HG02870 (cell line): ENCODE data around the gene OR2G6.
"Not testable (repeated sequence)": the region's sequence is repeated elsewhere in the genome, so short reads cannot be mapped to it uniquely, and the experiment has no call there.

Experiments used
- ATAC-seq: cut with Tn5 transposase; IDR thresholded peaks from one replicate; pipeline ENCODE4 v1.9.1; 2021; ENCODE audit warnings: mild to moderate bottlenecking, moderate library complexity; ENCODE audit not compliant: unreplicated experiment

The OR2G6 gene

DNA sequence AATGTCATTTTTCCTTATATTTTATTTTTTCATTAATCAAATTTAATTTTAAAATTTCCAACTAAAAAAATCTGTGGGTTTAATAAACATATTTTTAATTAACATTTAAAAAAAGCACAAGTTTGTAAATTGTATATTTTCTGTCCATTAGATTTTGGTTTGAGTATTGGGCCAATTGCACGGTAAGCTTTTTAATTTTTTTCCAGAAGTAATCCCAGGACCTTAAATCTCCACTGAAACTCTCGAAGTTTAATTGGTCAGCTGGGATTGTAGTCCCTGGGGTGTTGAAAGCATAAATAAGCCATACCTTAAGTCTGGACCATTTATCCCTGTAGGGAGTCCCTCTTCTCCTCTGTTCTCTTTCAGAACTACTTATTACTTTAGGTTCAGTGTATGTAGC, at the start of gene OR2G6:
OR2G6 (plus strand) TSS at position 301 of the 400 bp plus-strand sequence. CDS start 13,574 bp downstream, outside the sequence.
- ATAC-seq, result not testable (repeated sequence)

DNA sequence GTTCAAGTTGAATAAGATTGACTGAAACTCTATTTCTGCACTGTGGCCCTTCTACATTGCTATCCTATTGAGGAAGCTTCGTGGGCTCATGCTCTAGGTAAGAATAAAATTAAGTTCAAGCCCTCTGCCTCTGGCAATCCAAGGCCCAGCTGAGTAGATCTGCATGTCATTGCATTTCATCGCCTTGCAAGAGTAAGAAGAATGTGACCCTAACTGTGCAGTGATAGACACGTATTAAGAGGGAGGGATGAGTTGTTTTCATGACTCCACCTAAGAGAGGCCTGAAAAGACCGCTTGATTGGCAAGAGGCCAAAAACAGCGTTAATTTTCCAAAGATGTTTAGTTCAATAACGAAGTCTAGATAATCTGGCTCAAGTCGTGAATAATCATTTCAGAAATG, 48.8 kb upstream of the OR2G6 start:
- ATAC-seq, result not testable (repeated sequence)

DNA sequence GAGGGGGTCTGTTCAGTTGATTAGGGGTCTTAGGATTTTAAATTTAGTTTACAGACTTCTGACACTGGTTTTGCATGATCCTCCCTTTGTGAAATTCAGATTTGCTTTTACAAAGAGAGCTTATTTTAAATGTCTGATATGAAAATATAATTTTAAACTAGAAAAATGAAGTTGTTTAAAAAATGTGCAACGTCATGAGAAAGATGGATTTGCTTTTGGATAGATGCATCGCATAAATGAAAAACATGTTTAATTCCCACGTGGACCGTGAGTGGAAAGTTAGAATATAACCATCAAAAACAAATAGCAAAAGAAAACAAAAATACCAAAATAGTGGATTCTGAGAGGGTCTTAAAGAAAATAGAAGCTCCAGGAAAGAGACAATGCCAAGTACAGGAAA, 36.7 kb upstream of the OR2G6 start:
- ATAC-seq, result no peak

DNA sequence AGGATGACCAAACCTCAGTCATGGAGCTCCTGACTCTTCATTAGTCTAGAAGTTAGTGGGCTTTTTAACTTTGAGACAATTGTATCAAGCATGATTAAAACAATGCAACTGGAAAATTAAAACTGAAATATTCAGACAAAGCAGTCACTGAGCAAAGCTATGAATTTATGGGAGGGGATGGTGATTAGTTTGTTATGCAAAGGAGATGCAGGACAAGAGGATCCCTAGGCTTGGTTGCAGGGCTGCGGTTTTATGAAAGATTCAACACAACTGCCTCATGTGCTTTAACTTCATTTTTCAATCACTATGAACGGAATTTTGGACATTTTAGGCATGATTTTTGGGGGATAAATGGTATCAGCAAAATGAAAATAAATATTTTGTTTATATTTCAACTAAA, 35.8 kb upstream of the OR2G6 start:
- not testable (repeated sequence) for ATAC-seq

DNA sequence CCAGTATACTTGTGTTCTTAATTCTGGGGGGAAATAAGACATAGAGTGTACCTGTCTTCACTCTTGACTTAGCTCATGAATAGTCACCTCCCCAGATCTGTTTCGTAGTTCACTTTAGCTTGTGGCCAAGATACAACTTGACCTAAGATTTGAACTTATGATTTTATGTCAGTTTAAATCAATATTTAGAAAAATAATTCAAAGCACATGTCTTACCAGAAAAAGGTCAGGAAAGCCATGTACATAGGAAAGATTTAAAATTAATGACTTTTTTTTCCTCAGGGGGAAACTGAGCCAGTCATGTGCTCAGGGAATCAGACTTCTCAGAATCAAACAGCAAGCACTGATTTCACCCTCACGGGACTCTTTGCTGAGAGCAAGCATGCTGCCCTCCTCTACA, 34.8 kb upstream of the OR2G6 start, which contains the start of gene OR2T3:
OR2T3 (plus strand) TSS at position 301 of the 400 bp plus-strand sequence; CDS start at position 301, 0 bp downstream.
- ATAC-seq, result not testable (repeated sequence)

DNA sequence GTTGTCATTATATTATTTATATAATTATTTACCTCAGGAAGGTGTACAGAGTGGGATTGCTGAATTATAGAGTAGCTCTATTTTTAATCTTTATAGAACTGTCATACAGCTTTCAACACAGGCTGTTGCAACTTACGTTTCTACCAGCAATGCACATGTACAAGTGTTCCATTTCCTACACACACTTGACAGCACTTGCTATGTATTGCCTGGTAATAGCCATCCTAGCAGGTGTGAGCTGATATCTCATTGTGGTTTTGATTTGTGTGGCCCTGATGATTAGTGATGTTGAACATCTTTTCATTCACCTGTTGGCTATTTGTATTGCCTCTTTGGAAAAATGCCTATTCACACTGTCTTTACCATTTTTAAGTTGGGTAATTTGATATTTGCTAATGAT, 32.2 kb upstream of the OR2G6 start:
- ATAC-seq, result peak; percentile 64

DNA sequence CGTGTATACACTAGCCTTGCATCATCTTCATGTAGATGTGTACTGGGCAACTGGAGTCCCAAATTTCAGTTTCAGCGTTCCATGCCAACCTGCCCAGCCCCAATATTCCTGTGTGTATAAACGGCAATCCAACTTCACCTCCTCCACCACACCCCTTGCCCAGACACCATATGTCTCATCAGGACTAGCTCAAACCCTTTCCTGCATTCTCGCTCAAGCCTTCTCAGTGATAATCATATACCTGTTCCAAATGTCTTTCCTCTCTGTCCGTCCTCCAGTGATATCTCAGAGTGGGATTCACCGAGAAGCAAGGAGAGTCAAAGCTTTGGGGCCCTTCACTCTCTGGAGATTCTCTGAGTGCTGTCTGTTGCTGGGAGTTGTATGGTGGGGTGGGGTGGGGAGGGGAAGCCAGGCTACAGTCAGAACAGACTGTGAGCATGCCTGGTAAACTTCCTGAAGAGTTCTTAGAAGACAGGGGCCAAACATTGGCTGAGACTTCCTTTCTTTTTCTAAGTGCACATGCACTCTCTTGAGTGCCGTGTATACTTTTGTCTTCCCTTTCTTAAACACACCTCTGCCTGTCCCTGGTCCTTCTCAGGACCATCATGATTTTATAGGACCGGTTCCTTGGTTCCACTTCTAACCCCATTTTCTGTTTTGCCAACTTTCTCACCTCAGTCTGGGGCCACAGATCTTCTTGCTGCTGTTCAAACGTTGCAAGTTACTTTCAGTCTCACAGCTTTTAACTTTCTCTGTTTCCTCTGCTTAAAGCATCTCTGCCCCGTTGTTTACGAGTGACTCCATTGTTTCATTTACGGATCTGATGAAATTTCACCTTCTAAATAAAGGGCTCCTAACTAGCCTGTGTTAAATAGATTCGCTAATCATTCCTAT, 25.9 kb upstream of the OR2G6 start:
- ATAC-seq, result peak; percentile 78

DNA sequence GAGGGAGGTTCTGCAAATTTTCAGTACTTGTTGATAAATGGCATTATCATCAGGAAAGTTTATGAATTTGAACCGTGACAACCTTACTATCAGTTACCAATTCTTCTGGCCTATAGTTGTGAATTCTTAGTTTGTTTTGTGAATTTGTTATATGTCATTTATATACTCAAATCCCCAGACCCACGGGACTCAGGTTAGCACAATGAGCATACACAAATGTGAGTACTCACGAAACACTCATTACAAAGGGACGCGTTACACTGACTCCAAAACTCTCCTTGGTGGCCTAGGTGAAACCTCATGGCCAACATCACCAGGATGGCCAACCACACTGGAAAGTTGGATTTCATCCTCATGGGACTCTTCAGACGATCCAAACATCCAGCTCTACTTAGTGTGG, 19.6 kb upstream of the OR2G6 start, which contains the start of gene OR2T5:
OR2T5 (plus strand) TSS at position 301 of the 400 bp plus-strand sequence; CDS start at position 301, 0 bp downstream.
- ATAC-seq, result not testable (repeated sequence)

DNA sequence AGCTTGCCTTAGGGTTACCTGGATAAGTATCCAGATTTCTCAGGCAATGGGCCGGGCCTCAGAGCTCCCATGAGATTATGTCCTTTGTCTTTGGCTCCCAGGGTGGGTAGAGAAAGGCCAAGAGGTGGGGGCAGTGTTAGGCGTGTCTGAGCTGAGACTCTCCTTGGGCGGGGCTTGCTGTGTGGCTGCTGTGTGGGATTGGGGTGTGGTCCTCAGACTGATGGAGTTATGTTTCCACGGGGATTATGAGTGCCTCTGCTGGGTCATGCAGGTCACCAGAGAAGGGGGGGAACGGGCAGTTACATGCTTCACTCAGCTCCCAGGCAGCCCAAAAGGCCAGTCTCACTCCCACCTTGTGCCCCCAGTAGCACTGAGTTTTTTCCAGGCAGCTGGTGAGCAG, 11.2 kb upstream of the OR2G6 start:
- not testable (repeated sequence) for ATAC-seq

DNA sequence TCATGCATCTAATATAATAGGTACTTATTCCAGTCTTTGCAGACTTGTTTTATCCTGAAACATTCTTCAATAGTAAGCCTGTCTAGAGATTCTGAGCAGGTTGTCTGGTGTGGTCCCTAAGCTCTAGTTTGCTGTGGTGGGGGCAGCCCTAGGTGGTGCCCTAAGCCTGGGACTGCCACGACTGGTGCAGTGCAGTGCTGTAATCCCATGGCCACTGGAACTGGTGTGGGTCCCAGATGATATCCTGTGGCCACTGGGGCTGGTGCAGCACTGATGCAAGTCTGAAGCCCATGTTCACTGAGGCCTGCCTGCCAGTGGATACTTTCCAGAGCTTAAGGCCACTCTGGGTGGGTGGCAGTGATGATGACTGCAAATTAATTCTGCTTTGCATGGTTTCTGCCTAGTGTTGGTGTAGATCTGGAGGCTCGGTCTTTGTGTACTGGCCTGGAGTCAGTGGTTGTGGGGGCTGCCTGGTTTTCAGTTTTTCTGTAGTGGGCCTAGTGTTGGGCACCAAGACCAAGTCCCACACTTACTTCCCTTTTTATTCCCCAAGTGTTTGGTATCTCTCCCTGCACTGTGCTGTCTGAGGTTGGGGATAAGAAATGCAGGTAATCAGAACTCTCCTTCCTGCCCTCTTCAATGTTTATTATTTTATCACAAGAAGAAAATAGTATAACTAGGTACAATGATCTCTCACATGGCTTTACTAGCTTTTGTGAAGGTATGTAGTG, 7.4 kb upstream of the OR2G6 start:
- ATAC-seq, result not testable (repeated sequence)

DNA sequence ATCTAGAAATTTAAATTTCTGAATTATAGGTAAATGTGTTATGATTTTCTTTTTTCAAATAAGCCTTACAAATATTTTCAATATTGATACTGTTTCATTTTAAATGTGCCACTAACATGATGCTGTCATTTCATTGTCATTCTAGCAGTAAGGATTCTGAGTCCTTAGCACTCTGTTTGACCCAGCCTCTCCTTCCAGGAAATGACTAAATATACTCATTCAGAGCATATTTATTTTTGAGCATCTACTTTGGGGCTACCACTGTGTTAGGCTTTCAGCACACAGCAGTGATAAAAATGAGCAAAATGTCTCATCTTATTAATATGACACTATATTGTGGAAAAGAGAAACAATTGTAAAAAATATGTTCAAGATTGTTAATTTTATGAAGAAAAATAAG, 2.3 kb downstream of the OR2G6 start:
- not testable (repeated sequence) for ATAC-seq

DNA sequence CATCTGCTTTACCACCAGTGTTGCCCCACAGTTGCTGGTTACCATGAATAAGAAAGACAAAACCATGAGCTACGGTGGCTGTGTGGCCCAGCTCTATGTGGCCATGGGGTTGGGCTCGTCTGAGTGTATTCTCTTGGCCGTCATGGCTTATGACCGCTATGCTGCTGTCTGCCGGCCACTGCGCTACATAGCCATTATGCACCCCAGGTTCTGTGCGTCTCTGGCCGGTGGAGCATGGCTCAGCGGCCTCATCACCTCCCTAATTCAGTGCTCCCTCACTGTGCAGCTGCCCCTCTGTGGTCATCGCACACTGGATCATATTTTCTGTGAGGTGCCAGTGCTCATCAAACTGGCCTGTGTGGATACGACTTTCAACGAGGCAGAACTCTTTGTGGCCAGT, 14.0 kb downstream of the OR2G6 start:
- ATAC-seq, result no peak

DNA sequence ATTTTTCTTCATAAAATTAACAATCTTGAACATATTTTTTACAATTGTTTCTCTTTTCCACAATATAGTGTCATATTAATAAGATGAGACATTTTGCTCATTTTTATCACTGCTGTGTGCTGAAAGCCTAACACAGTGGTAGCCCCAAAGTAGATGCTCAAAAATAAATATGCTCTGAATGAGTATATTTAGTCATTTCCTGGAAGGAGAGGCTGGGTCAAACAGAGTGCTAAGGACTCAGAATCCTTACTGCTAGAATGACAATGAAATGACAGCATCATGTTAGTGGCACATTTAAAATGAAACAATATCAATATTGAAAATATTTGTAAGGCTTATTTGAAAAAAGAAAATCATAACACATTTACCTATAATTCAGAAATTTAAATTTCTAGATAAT, 29.6 kb downstream of the OR2G6 start:
- ATAC-seq, result not testable (repeated sequence)

DNA sequence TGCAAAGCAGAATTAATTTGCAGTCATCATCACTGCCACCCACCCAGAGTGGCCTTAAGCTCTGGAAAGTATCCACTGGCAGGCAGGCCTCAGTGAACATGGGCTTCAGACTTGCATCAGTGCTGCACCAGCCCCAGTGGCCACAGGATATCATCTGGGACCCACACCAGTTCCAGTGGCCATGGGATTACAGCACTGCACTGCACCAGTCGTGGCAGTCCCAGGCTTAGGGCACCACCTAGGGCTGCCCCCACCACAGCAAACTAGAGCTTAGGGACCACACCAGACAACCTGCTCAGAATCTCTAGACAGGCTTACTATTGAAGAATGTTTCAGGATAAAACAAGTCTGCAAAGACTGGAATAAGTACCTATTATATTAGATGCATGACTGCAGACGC, 39.5 kb downstream of the OR2G6 start:
- not testable (repeated sequence) for ATAC-seq

DNA sequence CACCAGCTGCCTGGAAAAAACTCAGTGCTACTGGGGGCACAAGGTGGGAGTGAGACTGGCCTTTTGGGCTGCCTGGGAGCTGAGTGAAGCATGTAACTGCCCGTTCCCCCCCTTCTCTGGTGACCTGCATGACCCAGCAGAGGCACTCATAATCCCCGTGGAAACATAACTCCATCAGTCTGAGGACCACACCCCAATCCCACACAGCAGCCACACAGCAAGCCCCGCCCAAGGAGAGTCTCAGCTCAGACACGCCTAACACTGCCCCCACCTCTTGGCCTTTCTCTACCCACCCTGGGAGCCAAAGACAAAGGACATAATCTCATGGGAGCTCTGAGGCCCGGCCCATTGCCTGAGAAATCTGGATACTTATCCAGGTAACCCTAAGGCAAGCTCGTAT, 43.2 kb downstream of the OR2G6 start:
- not testable (repeated sequence) for ATAC-seq

DNA sequence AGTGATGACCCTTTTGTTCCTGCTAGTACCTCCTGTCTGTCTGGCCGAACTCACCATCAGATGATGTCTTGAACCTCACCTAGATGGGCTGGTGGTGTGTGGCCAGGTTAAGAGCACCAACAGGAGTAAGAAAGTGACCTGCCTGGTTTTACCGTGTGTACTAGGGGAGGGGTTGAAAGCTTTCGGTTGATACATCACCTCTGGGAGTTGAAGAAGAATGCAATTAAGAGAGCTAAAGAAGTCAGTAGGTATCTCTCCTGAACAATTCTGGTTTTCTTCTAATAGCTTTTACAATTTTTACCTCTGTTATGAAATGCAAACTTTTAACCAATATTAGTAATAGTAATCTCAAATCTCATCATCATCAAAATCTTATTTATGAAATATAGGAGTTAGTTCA, 54.8 kb downstream of the OR2G6 start, which contains the start of gene OR2T29:
OR2T29 (minus strand) TSS at position 101 of the 400 bp plus-strand sequence. CDS start 3,281 bp downstream, outside the sequence.
- not testable (repeated sequence) for ATAC-seq

DNA sequence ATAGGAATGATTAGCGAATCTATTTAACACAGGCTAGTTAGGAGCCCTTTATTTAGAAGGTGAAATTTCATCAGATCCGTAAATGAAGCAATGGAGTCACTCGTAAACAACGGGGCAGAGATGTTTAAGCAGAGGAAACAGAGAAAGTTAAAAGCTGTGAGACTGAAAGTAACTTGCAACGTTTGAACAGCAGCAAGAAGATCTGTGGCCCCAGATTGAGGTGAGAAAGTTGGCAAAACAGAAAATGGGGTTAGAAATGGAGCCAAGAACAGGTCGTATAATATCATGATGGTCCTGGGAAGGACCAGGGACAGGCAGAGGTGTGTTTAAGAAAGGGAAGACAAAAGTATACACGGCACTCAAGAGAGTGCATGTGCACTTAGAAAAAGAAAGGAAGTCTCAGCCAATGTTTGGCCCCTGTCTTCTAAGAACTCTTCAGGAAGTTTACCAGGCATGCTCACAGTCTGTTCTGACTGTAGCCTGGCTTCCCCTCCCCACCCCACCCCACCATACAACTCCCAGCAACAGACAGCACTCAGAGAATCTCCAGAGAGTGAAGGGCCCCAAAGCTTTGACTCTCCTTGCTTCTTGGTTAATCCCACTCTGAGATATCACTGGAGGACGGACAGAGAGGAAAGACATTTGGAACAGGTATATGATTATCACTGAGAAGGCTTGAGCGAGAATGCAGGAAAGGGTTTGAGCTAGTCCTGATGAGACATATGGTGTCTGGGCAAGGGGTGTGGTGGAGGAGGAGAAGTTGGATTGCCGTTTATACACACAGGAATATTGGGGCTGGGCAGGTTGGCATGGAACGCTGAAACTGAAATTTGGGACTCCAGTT, 57.9 kb downstream of the OR2G6 start:
- ATAC-seq, result peak; percentile 65

DNA sequence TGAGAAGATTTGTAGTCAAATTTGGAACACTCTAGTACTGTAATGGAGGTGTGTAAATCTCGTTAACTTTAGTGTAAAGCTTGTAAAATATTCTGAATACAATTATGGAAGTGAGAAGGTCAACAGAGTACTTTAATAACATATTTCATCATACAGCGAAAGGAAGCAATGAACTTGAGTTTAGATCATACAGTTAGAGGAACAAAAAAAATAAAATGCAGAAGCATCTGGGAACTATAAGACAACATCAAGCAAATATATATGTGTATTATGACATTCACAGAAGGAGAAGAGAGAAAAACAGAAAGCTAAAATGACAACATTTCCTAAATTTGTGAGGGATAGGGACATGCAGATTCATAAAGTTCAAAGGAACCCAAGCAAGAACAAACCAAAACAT, 61.2 kb downstream of the OR2G6 start:
- ATAC-seq, result not testable (repeated sequence)

DNA sequence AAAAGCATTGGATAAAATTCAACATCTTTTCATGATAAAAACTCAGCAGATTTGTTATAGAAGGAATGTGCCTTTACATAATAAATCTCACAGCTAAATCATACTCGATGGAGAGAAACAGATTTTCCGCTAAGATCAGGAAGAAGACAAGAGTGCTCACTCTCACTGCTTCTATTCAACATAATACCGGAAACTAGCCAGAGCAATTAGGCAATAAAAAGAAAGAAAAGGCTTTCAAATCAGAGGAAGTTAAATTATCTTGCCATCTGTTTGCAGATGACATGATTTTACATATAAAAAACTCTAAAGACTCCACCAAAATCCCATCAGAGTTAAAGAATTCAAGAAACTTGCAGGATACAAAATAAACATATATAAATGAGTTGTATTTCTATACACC, 62.9 kb downstream of the OR2G6 start:
- not testable (repeated sequence) for ATAC-seq

DNA sequence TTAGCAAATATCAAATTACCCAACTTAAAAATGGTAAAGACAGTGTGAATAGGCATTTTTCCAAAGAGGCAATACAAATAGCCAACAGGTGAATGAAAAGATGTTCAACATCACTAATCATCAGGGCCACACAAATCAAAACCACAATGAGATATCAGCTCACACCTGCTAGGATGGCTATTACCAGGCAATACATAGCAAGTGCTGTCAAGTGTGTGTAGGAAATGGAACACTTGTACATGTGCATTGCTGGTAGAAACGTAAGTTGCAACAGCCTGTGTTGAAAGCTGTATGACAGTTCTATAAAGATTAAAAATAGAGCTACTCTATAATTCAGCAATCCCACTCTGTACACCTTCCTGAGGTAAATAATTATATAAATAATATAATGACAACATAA, 64.2 kb downstream of the OR2G6 start:
- peak; percentile 74 for ATAC-seq
